WTC11 (cell line): ENCODE measurements around the gene EGR1. TPM values are rescaled to one million over a fixed set of nuclear protein-coding genes. Genes with fewer than 3 reads are reported as not detected.
A peak's percentile ranks its signal among the peaks of the same experiment; 100 is the strongest.

Experiments used
- ATAC-seq: fragments of 200-7000 bp; cut with Tn5 transposase; 2 replicates; pipeline ENCODE4 v1.10.0; 2021; ENCODE audit warnings: mild to moderate bottlenecking, moderate library complexity
- CTCF ChIA-PET: fragments of 300-600 bp; sonication (Branson Sonifier 250); formaldehyde crosslinking; loops from one replicate; lab custom pipeline; 2021; ENCODE audit warnings: antibody characterized with exemption; lab: Charles Lee
- POLR2A ChIA-PET: fragments of 350-600 bp; sonication (Branson Sonifier 250); formaldehyde crosslinking; loops from one replicate; lab custom pipeline; 2021; ENCODE audit warnings: antibody characterized with exemption; lab: Charles Lee
- DNase-seq: peaks from one replicate; pipeline ENCODE4 v3.0.0; 2021; ENCODE audit warnings: low spot score
- H3K27ac Mint-ChIP-seq: 2 replicates; pipeline ENCODE4 v1.8.0; 2021; ENCODE audit warnings: mixed read lengths
- H3K27me3 Mint-ChIP-seq: 2 replicates; pipeline ENCODE4 v1.8.0; 2021; ENCODE audit warnings: low read depth, mild to moderate bottlenecking, moderate library complexity, mixed read lengths
- H3K36me3 Mint-ChIP-seq: 2 replicates; pipeline ENCODE4 v1.8.0; 2021; ENCODE audit warnings: mixed read lengths
- H3K4me1 Mint-ChIP-seq: 2 replicates; pipeline ENCODE4 v1.8.0; 2022; ENCODE audit warnings: mixed read lengths
- H3K4me3 Mint-ChIP-seq: 2 replicates; pipeline ENCODE4 v1.8.0; 2021; ENCODE audit warnings: mild to moderate bottlenecking, moderate library complexity, mixed read lengths
- H3K9me3 Mint-ChIP-seq: 2 replicates; pipeline ENCODE4 v1.8.0; 2021; ENCODE audit warnings: mixed read lengths
- ATF3 ChIP-seq: sonication (generic); formaldehyde crosslinking; conservative IDR thresholded peaks from 2 replicates; pipeline ENCODE4 v1.8.1; 2022; ENCODE audit warnings: mild to moderate bottlenecking, missing genetic modification reagents
- CTCF ChIP-seq: fragments of 200-600 bp; IDR thresholded peaks from 2 replicates; pipeline ENCODE4 v1.8.0; 2022; ENCODE audit warnings: antibody characterized with exemption
- EMX1 ChIP-seq: fragments of 250-450 bp; sonication (Bioruptor Pico); IDR thresholded peaks from 2 replicates; pipeline ENCODE4 v1.8.0; 2021; ENCODE audit warnings: mild to moderate bottlenecking
- ERG ChIP-seq: fragments of 250-450 bp; sonication (Bioruptor Pico); IDR thresholded peaks from 2 replicates; pipeline ENCODE4 v1.8.0; 2021; ENCODE audit warnings: mild to moderate bottlenecking
- ETV6 ChIP-seq: sonication (generic); formaldehyde crosslinking; IDR thresholded peaks from 2 replicates; pipeline ENCODE4 v1.8.1; 2022; ENCODE audit warnings: mild to moderate bottlenecking, missing genetic modification reagents
- FOXK1 ChIP-seq: sonication (generic); formaldehyde crosslinking; IDR thresholded peaks from 2 replicates; pipeline ENCODE4 v1.8.0; 2022; ENCODE audit warnings: mild to moderate bottlenecking, moderate library complexity, missing genetic modification reagents
- FOXP4 ChIP-seq: sonication (generic); formaldehyde crosslinking; IDR thresholded peaks from 2 replicates; pipeline ENCODE4 v1.8.0; 2022; ENCODE audit warnings: mild to moderate bottlenecking, missing genetic modification reagents
- GTF2I ChIP-seq: fragments of 250-450 bp; sonication (Bioruptor Pico); conservative IDR thresholded peaks from 2 replicates; pipeline ENCODE4 v1.4.0; 2021; ENCODE audit warnings: mild to moderate bottlenecking
- HMGA2 ChIP-seq: fragments of 250-450 bp; sonication (Bioruptor Pico); IDR thresholded peaks from 2 replicates; pipeline ENCODE4 v1.4.0; 2021; ENCODE audit warnings: mild to moderate bottlenecking, moderate library complexity
- JAZF1 ChIP-seq: fragments of 250-450 bp; sonication (Bioruptor Pico); IDR thresholded peaks from 2 replicates; pipeline ENCODE4 v1.9.0; 2021; ENCODE audit warnings: moderate library complexity, mild to moderate bottlenecking, inconsistent platforms
- NFYB ChIP-seq: sonication (generic); formaldehyde crosslinking; conservative IDR thresholded peaks from 2 replicates; pipeline ENCODE4 v1.8.0; 2022; ENCODE audit warnings: low read depth, missing genetic modification reagents
- OVOL2 ChIP-seq: fragments of 250-450 bp; sonication (Bioruptor Pico); IDR thresholded peaks from 2 replicates; pipeline ENCODE4 v1.9.0; 2021; ENCODE audit warnings: mild to moderate bottlenecking, borderline replicate concordance
- PREB ChIP-seq: sonication (generic); formaldehyde crosslinking; IDR thresholded peaks from 2 replicates; pipeline ENCODE4 v1.8.1; 2022; ENCODE audit warnings: mild to moderate bottlenecking, missing genetic modification reagents, moderate library complexity, borderline replicate concordance
- SMAD3 ChIP-seq: sonication (generic); formaldehyde crosslinking; IDR thresholded peaks from 2 replicates; pipeline ENCODE4 v1.8.0; 2022; ENCODE audit warnings: missing genetic modification reagents, mild to moderate bottlenecking, borderline replicate concordance
- SP1 ChIP-seq: sonication (generic); formaldehyde crosslinking; conservative IDR thresholded peaks from 2 replicates; pipeline ENCODE4 v1.8.1; 2022; ENCODE audit warnings: missing genetic modification reagents
- TCF7 ChIP-seq: sonication (generic); formaldehyde crosslinking; IDR thresholded peaks from 2 replicates; pipeline ENCODE4 v1.8.0; 2022; ENCODE audit warnings: mild to moderate bottlenecking, low read depth, missing genetic modification reagents, moderate library complexity
- TP53 ChIP-seq: sonication (generic); formaldehyde crosslinking; IDR thresholded peaks from 2 replicates; pipeline ENCODE4 v1.8.1; 2023; ENCODE audit warnings: mild to moderate bottlenecking, missing genetic modification reagents
- USF2 ChIP-seq: sonication (generic); formaldehyde crosslinking; IDR thresholded peaks from 2 replicates; pipeline ENCODE4 v1.8.1; 2023; ENCODE audit warnings: mild to moderate bottlenecking, missing genetic modification reagents, moderate library complexity
- ZNF317 ChIP-seq: sonication (generic); formaldehyde crosslinking; IDR thresholded peaks from 2 replicates; pipeline ENCODE4 v1.8.1; 2023; ENCODE audit warnings: low read depth, mild to moderate bottlenecking, moderate library complexity, missing genetic modification reagents, borderline replicate concordance
- ZNF416 ChIP-seq: fragments of 250-450 bp; sonication (Bioruptor Pico); IDR thresholded peaks from 2 replicates; pipeline ENCODE4 v1.9.0; 2021; ENCODE audit warnings: mild to moderate bottlenecking, inconsistent platforms
- ZNF671 ChIP-seq: fragments of 250-450 bp; sonication (Bioruptor Pico); IDR thresholded peaks from 2 replicates; pipeline ENCODE4 v1.8.0; 2021; ENCODE audit warnings: mild to moderate bottlenecking
- total RNA-seq: library from RNA; stranded (reverse); gene quantifications from 3 replicates; pipeline ENCODE4 v1.2.3, GENCODE V29; 2021
- TF ChIP-seq, protein P1 (sequence below): sonication (generic); formaldehyde crosslinking; IDR thresholded peaks from 2 replicates; pipeline ENCODE4 v1.8.1; 2023; ENCODE audit warnings: mild to moderate bottlenecking, missing genetic modification reagents
- TF ChIP-seq, protein P2 (sequence below): sonication (generic); formaldehyde crosslinking; IDR thresholded peaks from 2 replicates; pipeline ENCODE4 v1.8.1; 2023; ENCODE audit warnings: mild to moderate bottlenecking, moderate library complexity, missing genetic modification reagents

EGR1 gene
- total RNA-seq, 1 experiment from 2014 or later = 15.7 TPM

DNA sequence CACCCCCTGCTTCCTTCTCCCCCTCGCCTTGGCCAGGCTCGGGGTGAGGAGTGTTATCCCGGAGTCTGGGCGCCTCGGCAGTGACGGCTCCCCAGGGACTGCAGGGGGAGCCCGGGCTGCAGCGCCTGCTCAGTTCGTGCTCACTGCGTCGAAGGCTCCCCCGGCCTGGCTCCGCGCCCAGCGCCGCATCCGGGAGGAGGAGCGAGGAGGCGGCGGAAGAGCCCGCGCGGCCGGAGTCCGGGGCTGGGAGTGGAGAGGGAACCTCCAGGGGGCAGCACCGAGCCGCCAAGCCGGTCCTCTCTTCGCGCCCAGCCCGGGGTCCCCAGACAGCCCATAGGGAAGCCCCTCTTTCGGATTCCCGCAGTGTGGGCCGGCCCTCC is 1.3 kb upstream of the EGR1 start (continued):
- TF ChIP-seq ZNF317 (CRISPR knock-in tag) (no peak), JAZF1 (CRISPR knock-in tag) (no peak), OVOL2 (CRISPR knock-in tag) (no peak), ZNF416 (CRISPR knock-in tag) (no peak), SP1 (CRISPR knock-in tag) (peak; percentile 65), TCF7 (CRISPR knock-in tag) (no peak), ERG (CRISPR knock-in tag) (peak; percentile 2; the same call in 1 of the 2 replicates), TP53 (CRISPR knock-in tag) (peak; percentile 79; the same call in 1 of the 2 replicates), ZNF671 (CRISPR knock-in tag) (no peak), GTF2I (CRISPR knock-in tag) (no peak), USF2 (CRISPR knock-in tag) (no peak), ETV6 (CRISPR knock-in tag) (peak; percentile 86; the same call in 1 of the 2 replicates), NFYB (CRISPR knock-in tag) (no peak)
- TF ChIP-seq, protein P1, sequence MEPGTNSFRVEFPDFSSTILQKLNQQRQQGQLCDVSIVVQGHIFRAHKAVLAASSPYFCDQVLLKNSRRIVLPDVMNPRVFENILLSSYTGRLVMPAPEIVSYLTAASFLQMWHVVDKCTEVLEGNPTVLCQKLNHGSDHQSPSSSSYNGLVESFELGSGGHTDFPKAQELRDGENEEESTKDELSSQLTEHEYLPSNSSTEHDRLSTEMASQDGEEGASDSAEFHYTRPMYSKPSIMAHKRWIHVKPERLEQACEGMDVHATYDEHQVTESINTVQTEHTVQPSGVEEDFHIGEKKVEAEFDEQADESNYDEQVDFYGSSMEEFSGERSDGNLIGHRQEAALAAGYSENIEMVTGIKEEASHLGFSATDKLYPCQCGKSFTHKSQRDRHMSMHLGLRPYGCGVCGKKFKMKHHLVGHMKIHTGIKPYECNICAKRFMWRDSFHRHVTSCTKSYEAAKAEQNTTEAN = 0 out of 2 replicates have a peak, but pooled peaks have one; percentile 36

- CTCF ChIA-PET = interaction anchor here (0.6 to 13.9 kb wide), 22 partner anchors 8 to 528 kb away, joined by 3 to 254 read pairs (median 4); partner anchors contain the start of genes ETF1, HSPA9, KDM3B and KIF20A
- peaks cover 22% of the 10 kb centered on the region for H3K36me3 Mint-ChIP-seq
- TF ChIP-seq ETV6 (CRISPR knock-in tag) (0 out of 2 replicates have a peak, but pooled peaks have one; percentile 27), ATF3 (no peak), HMGA2 (CRISPR knock-in tag) (0 out of 2 replicates have a peak, but pooled peaks have one; percentile 22), FOXK1 (CRISPR knock-in tag) (peak; percentile 11; the same call in 1 of the 2 replicates), SMAD3 (CRISPR knock-in tag) (peak; percentile 7; the same call in 1 of the 2 replicates), EMX1 (CRISPR knock-in tag) (0 out of 2 replicates have a peak, but pooled peaks have one; percentile 11), FOXP4 (CRISPR knock-in tag) (0 out of 2 replicates have a peak, but pooled peaks have one; percentile 3), SP1 (CRISPR knock-in tag) (peak; percentile 60), PREB (CRISPR knock-in tag) (no peak), CTCF (peak; percentile 23; the same call in 1 of the 2 replicates)
- TF ChIP-seq, protein P2, sequence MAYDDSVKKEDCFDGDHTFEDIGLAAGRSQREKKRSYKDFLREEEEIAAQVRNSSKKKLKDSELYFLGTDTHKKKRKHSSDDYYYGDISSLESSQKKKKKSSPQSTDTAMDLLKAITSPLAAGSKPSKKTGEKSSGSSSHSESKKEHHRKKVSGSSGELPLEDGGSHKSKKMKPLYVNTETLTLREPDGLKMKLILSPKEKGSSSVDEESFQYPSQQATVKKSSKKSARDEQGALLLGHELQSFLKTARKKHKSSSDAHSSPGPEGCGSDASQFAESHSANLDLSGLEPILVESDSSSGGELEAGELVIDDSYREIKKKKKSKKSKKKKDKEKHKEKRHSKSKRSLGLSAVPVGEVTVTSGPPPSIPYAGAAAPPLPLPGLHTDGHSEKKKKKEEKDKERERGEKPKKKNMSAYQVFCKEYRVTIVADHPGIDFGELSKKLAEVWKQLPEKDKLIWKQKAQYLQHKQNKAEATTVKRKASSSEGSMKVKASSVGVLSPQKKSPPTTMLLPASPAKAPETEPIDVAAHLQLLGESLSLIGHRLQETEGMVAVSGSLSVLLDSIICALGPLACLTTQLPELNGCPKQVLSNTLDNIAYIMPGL (CRISPR knock-in tag) = peak; percentile 70
Observed at GRCh38 chr5:138464388-138465260, 655 bp upstream of the EGR1 start.

More at GRCh38 chr5:138464388-138465260, 655 bp upstream of the EGR1 start:
- Mint-ChIP-seq H3K9me3 (no peaks in the 10 kb centered on the region), H3K27ac (peak overlapping the region; percentile 94), H3K4me1 (0 out of 2 replicates have a peak, but pooled peaks cover 7% of the 10 kb centered on the region), H3K27me3 (peaks cover 34% of the 10 kb centered on the region), H3K4me3 (peak overlapping the region; percentile 83)
- ATAC-seq (peak; percentile 71), DNase-seq (peak; percentile 97)
- POLR2A ChIA-PET = interaction anchor here (0.5 to 3.3 kb wide), 13 partner anchors 8 to 820 kb away, joined by 3 to 28 read pairs (median 6); partner anchors contain the start of genes ETF1 and KDM3B
